ENCODE data around the gene CDKN2AIPNL.
"Not testable (repeated sequence)": the region's sequence is repeated elsewhere in the genome, so short reads cannot be mapped to it uniquely, and the experiment has no call there.

Gene CDKN2AIPNL

GRCh38 chr5:134437847-134438581, 26.3 kb upstream of the CDKN2AIPNL start:
- no peak for DNase-seq

- DNase-seq: no peak
Observed at GRCh38 chr5:134437340-134437846, 25.7 kb upstream of the CDKN2AIPNL start.

- DNase-seq: peak; percentile 49 to 63
Observed at GRCh38 chr5:134436523-134437339, 25.1 kb upstream of the CDKN2AIPNL start.

- DNase-seq: peak; percentile 11 to 27
Observed at GRCh38 chr5:134435560-134435959, 23.9 kb upstream of the CDKN2AIPNL start.

- no peak for DNase-seq
Observed at GRCh38 chr5:134432677-134433359, 21.1 kb upstream of the CDKN2AIPNL start.

GRCh38 chr5:134432174-134432573, 20.5 kb upstream of the CDKN2AIPNL start:
- peak; percentile 19 to 36 for DNase-seq

- DNase-seq: no peak
Observed at GRCh38 chr5:134430001-134430569, 18.4 kb upstream of the CDKN2AIPNL start.

GRCh38 chr5:134427540-134428041, 15.9 kb upstream of the CDKN2AIPNL start:
- DNase-seq: no peak

- no peak for DNase-seq
Observed at GRCh38 chr5:134426361-134426760, 14.7 kb upstream of the CDKN2AIPNL start.

- DNase-seq: no peak
Observed at GRCh38 chr5:134423376-134423775, 11.7 kb upstream of the CDKN2AIPNL start.

GRCh38 chr5:134422791-134423365, 11.2 kb upstream of the CDKN2AIPNL start:
- DNase-seq: no peak

- DNase-seq: not testable (repeated sequence)
Observed at GRCh38 chr5:134421038-134421437, 9.4 kb upstream of the CDKN2AIPNL start.

- DNase-seq: no peak
Observed at GRCh38 chr5:134420343-134420742, 8.7 kb upstream of the CDKN2AIPNL start.

- DNase-seq: no peak
Observed at GRCh38 chr5:134418958-134419357, 7.3 kb upstream of the CDKN2AIPNL start.

GRCh38 chr5:134417707-134418106, 6.0 kb upstream of the CDKN2AIPNL start:
- DNase-seq: no peak

- DNase-seq: no peak
Observed at GRCh38 chr5:134413046-134413445, 1.4 kb upstream of the CDKN2AIPNL start.

GRCh38 chr5:134411228-134411545, 494 bp downstream of the CDKN2AIPNL start:
- DNase-seq: no peak

GRCh38 chr5:134410822-134411221, 859 bp downstream of the CDKN2AIPNL start:
- DNase-seq: no peak

GRCh38 chr5:134409321-134409720, 2.4 kb downstream of the CDKN2AIPNL start:
- DNase-seq: no peak

GRCh38 chr5:134406390-134406789, 5.3 kb downstream of the CDKN2AIPNL start:
- DNase-seq: peak in 1 of 2 experiments; percentile 15

GRCh38 chr5:134403951-134404350, 7.7 kb downstream of the CDKN2AIPNL start:
- no peak for DNase-seq

GRCh38 chr5:134398609-134399155, 13.0 kb downstream of the CDKN2AIPNL start:
- no peak for DNase-seq

Measured in activated CD4-positive, alpha-beta T cell treated with anti-CD3 and anti-CD28 coated beads, Interleukin-2, amount 50 U/mL, for 48 hours (primary cell).